GM18502 (cell line): ENCODE results near the gene STRN3.
A peak's percentile ranks its signal among the peaks of the same experiment; 100 is the strongest.
"Not testable (repeated sequence)": the region's sequence is repeated elsewhere in the genome, so short reads cannot be mapped to it uniquely, and the experiment has no call there.

ENCODE experiments used
- ATAC-seq: cut with Tn5 transposase; IDR thresholded peaks from one replicate; pipeline ENCODE4 v1.9.1; 2021; ENCODE audit warnings: mild to moderate bottlenecking; ENCODE audit not compliant: unreplicated experiment, poor library complexity

Gene STRN3

DNA sequence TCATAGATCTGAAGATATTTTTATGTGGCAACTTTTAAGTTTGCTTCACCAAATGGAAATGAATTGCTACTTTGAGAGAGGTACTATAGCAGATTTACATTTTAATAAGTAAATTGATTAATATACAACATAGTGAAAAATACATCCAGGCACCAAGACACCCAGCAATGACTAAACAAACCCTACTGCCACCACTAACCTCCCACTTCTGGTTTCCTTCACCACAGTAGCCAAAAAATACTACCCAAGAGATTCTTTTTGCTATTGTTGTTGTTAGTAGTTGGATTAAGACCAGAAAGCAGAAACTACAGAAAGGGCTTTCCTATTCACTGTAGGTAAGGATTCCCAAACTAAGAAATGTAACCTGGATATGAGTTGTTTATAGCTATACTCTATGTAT is 97.7 kb downstream of the STRN3 start:
- peak; percentile 50 for ATAC-seq

- no peak for ATAC-seq
Measured at GRCh38 chr14:30925254-30925653, 100.9 kb downstream of the STRN3 start.

DNA sequence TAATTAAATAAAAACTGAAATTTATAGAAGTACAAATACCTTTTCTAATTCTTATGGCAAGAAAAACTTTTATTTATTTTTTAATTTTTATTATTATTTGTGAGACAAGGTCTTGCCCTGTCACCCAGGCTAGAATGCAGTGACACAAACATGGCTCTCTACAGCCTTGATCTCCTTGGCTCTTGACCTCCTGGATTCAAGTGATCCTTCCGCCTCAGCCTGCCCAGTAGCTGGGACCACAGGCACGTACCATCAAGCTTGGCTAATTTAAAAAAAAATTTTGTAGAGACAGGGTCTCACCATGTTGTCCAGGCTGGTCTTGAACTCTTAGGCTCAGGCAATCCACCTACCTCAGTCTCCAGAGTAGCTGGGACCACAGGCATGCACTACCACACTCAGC is 104.4 kb downstream of the STRN3 start:
- ATAC-seq: no peak

DNA sequence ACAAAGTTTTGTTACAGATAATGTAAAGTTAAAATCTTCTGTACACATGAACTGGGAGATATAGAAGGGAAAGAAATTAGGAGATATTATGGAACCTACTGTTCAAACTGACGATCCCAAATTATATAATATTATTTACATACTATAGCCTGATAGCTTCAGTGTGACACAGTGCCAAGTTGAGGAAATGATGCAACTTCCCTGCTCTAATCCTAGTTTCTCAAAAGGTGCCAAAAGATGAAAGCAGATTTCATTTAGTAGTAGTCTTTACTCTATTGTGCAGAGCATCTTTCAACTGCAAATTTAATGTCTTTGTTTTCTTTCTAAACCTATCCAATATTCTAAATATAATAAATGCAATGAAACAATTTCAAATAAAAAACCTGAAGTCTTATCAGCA is 104.9 kb downstream of the STRN3 start:
- no peak for ATAC-seq

GRCh38 chr14:30915596-30915995 is 110.6 kb downstream of the STRN3 start:
- ATAC-seq: no peak

GRCh38 chr14:30914812-30915211 is 111.4 kb downstream of the STRN3 start:
- no peak for ATAC-seq

DNA sequence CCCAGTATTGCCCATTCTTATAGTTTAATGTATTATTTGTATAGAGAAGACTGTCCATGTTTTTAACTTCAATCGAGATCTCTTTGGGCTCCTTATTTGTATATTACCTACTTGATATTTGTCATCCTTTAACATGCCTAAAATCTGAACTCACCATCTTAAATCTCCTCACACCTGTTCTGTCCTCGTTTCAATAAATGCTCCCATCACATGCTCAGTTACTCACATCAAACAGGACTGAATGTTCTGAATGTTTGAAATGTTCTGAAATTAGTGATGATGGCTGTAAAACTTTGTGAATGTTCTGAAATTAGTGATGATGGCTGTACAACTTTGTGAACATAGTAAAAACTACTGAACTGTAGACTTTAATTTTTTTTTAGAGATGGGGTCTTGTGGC is 117.4 kb downstream of the STRN3 start:
- ATAC-seq: no peak

DNA sequence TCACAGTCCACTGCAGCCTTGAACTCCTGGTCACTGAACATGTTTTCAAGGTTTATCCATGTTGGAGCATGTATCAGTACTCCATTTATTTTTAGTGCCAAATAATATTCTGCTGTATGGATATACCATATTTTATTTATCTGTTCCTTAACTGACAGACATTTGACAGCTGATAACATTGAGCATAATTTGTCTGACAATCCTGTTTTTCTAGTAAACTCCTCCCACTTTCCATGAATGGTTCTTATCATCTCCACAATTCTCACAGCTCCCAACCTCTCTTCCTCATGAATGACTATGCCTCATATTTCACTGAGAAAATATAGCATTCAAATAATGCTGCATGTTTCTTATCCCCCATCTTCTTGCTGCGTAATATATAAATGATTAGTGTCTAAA is 118.5 kb downstream of the STRN3 start:
- no peak for ATAC-seq

- no peak for ATAC-seq
Measured at GRCh38 chr14:30906752-30907658, 119.2 kb downstream of the STRN3 start.

DNA sequence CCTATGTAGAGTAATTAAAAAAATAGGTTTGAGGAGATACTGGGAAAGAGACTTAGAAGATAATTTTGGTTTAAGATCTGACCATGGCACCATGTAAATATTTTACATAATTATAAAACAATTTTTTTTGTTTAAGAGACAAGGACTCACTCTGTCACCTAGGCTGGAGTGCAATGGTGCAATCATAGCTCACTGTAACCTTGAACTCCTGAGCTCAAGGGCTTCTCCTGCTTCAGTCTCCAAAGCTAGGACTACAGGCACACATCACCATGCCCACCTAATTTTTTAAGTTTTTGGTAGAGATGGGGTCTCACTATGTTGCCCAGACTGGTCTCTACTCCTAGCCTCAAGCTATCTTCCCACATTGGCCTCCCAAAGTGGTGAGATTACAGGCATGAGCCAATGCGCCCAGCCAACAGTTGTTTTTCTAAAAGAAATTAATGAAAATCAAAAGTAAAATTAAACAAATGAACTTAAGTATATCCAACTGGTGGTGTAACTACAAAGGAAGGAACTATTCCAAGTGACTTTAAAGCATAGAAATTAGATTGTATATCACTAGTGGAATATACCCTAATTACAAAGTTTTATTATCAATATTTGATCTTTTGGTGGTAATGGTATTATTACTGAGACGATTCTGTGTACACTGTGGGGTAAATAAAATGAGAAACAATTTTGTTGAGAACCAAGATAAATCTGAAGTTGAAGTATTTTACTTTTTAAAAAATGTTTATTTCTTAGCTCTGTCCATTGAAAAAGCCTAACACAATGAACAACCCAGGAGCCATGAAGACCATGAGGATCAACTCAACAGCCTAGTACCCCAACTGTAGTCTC is 122.7 kb downstream of the STRN3 start:
- ATAC-seq: no peak

DNA sequence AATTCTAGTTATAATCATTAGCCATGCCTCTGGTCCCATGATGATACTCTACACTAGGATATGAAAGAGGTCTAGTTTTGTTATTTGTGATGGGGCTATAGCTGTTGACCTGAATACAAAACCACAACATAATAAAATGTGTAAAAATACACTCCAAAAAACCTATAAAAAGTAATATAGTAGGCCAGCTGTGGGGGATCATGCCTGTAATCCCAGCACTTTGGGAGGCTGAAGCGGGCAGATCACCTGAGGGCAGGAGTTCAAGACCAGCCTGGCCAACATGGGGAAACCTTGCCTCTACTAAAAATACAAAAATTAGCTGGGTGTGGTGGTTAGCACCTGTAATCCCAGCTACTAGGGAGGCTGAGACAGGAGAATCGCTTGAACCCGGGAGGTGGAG is 129.1 kb downstream of the STRN3 start:
- ATAC-seq: not testable (repeated sequence)

DNA sequence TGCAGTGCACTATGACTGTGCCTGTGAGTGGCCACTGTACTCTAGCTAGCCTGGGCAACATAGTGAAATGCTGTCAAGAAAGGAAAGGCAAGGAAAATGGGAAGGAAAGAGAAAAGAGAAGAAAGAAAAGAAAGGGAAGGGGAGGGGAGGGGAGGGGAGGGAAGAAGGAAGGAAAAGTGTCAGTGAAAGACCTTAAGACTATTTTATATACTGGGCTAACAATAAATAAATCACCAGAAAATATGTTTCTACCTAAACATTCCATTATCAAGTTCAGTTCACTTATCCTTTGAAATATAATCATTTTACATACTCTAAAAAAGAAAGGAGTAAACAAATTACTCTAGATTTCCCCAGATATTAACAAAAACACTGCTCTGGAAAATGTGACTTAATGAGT is 129.7 kb downstream of the STRN3 start:
- ATAC-seq: no peak

- no peak for ATAC-seq
Measured at GRCh38 chr14:30894923-30895515, 131.2 kb downstream of the STRN3 start.

GRCh38 chr14:30893819-30894218 is 132.4 kb downstream of the STRN3 start:
- no peak for ATAC-seq

GRCh38 chr14:30889244-30889594 is 137.0 kb downstream of the STRN3 start:
- no peak for ATAC-seq

DNA sequence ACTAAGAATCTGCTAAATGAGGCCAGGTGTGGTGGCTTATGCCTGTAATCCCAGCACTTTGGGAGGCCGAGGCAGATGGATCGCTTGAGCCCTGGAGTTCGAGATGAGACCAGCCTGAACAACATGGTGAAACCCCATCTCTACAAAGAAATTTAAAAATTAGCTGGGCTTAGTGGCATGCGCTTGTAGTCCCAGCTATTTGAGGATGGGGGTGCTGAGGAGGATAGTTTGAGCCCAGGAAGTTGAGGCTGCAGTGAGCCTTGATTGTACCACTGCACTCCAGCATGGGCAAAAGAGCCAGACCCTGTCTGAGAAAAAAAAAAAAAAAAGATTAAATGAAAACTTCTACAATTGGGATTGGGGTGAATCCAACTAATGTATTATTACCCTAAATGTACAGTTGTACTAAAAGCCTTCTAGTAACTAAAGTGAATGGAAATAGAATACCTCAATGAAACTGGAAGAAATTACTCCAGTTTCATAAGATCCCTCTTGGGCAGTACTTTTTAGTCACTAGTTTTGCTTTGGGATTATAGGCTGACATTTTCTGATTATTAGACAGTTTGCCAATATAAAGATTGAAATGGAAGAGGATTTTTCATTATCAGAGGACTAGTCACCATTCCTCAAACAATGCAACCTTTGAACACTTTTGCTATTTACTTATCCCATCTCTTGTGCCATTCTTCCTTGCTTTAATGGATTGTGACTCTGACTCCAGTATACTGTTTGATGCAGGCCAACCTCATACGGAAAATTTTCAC is 137.5 kb downstream of the STRN3 start:
- ATAC-seq: no peak

DNA sequence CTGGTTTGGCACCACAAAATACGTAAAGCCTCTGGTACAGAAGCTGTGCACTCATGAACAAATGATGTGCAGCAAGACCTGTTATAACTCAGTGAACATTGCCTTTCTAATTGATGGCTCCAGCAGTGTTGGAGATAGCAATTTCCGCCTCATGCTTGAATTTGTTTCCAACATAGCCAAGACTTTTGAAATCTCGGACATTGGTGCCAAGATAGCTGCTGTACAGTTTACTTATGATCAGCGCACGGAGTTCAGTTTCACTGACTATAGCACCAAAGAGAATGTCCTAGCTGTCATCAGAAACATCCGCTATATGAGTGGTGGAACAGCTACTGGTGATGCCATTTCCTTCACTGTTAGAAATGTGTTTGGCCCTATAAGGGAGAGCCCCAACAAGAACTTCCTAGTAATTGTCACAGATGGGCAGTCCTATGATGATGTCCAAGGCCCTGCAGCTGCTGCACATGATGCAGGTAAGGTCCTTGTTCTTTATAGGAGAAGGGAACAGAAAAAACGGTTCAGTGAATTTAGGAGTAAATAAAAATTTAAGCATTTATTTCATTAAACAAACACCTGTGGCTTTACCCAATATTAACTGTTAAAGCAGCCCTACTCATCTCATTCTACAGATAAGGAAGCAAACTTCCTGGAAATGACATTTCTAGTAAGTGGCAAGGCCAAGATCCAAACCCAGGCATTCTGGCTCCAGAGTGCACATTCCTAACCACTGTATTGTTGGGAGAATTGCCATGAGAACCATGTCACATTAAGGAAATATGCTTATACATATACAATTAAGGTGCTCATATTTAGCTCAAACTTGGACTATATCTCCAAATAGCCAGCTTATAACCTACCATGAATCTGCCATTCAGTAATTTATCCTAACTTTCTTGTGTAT is 140.1 kb downstream of the STRN3 start:
- no peak for ATAC-seq

DNA sequence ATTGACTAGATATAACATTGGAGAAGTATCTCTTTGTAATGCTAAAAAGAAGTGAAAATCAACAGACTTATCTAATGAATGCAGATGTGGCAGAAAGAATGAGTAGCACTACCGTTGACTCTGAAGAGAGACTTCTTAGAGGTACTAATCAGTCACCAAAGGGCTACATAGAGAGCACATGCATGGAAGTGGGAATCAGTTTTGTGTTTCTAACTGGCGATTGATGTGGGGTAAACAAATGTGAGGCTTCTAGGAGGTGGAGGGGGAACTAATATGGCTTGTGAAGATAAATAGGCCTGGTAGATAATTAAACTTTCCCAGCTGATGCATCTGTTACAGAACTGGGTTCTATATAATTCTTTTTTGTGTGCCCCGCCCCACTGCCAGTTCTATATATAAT is 141.3 kb downstream of the STRN3 start:
- no peak for ATAC-seq

DNA sequence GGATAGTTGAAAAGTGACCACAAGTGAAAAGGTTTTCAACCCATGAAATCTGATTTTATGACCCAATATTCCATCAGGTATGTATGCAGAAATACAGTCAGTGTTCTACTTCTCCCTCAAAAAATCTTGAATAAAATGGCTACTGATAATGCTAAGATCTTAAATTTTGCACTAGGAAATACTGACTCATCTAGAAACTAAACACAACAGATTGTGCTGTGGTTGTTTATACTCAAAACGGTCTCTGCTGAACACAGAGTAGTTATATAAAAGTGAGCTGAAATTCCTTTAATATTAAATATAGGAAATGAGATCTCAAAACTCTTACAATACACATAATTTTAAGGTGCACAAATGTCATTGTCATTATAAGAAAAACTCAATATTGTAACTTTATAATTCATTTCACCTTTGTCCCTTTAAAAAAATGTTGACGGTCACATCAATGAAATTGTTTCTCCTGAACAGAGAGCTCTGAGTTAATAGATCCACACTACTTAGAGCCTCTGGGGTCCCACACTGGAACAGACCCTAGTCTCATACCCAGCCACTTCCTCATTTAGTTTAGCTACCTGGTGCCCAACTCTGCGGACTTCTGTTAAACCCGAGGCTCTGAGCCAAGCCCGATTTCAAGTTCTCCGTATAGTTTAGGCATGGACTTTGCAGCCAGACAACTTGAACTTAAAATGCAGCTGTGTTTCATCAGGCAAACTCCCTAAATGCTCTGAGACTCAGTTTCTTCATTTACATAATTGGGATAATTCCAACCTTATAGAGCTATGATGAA is 142.5 kb downstream of the STRN3 start:
- ATAC-seq: no peak
